Measurements from ENCODE around the gene MYBPHL.

MYBPHL gene, protein sequence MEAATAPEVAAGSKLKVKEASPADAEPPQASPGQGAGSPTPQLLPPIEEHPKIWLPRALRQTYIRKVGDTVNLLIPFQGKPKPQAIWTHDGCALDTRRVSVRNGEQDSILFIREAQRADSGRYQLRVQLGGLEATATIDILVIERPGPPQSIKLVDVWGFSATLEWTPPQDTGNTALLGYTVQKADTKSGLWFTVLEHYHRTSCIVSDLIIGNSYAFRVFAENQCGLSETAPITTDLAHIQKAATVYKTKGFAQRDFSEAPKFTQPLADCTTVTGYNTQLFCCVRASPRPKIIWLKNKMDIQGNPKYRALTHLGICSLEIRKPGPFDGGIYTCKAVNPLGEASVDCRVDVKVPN

DNA sequence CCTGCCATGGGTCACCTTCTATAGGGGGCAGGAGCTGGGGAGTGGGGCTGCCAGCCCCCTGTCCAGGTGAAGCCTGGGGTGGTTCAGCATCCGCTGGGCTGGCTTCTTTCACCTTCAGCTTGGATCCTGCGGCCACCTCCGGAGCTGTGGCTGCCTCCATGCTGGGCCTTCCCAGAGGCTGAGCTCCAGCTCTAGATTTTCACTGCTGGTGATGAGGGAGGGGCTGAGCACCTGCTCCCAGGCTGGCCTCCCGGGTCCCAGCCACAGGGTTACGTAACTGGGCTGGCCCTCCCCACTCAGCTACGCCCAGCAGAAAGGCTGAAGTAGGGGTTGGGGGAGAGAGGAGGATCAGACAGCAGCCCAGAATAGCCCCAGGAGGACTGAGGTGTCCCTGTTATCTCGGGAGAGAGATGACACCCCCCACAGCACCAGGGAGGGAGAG, at the start of gene MYBPHL:
Gene MYBPHL (minus strand): TSS at position 180 of the 442 bp plus-strand sequence. CDS start 20 bp downstream, at position 160.
- DNase-seq: no peak

DNA sequence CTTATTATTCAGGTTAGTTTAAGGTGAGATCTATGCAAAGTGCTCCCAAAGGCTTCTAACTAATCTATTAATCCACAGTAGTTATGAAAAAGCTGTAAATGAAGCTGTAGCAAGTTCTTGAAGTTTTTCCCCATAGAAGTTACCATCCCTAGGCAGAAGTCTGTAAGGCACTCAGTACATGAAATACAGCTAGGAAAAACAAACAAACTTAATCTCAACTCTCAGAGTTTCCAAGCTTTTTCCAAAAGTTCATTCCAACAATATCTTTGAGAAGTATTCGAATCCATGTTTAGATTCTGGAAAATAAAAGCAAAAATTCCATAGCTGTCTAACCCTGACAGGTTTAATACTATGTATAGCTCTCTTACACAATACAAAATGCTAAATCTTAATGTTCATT, 49.7 kb upstream of the MYBPHL start:
- no peak for DNase-seq

DNA sequence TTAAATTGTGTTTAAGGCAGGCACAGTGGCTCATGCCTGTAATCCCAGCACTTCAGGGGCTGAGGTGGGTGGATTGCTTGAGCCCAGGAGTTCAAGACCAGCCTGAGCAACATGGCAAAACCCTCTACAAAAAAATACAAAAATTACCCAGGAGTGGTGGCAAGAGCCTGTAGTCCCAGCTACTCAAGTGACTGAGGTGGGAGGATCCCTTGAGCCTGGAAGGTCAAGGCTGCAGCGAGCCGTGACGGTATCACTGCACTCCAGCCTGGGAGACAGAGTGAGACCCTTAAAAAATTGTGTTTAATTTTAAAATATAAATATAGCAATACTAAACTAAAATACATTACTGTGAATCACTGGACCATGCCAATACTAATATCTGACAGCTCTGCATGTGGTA, 48.1 kb upstream of the MYBPHL start:
- DNase-seq: no peak

DNA sequence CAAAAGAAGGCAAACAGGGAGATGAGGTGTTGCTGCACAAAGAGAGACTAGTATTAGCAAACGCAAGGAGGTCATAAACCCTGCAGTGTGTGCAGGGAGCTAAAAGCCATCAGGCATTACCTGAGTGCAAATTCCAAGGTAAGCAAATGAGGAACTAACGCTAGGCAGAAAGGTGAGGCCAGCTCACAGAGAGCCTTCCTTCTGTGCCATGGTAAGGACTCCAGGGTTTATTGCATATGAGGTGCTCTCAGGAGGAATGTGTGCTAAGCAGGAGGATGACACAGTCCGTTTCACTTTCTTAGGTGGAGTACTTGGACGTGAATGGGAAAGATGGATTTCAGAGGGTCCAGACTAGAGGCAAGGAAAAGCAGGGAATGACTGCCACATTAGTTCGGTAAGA, 44.6 kb upstream of the MYBPHL start:
- DNase-seq: no peak

DNA sequence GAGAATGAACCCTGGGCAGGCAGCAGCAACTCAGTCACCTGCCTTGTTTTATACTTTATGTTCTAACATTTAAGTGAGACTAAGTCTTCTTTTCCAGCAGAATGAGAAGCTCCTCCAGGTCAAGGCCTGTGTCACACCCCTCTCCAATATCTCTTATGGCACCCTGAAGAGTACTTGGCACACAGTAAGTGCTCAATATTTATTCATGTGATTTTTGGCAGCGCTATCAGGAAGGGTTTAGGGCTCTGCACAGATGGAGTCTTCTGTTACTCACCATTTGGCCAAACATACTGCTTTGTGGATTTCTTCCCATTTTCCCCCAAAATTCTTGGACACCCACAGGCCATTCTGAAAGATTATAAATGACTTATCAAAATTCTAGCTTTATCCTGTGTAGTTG, 43.8 kb upstream of the MYBPHL start:
- DNase-seq: no peak

DNA sequence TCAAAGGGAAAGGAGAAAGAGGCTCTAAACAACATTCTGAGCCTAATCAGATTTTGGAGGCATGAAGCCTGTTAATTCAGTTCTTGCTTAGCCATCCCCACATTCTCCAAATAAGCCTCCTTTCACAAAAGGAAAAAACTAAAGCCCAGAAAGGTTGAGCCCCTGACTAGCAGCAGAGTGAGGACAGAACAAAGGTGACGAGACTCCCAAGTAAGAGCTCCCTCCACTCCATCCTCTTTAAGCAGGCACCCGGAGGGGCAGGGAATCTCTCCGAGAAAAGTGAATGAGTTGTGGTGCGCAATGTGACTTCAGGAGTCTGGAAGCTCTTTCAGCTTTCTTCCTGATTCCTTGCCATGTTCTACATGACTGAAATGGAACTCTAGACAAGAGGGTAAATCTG, 43.4 kb upstream of the MYBPHL start:
- no peak for DNase-seq

DNA sequence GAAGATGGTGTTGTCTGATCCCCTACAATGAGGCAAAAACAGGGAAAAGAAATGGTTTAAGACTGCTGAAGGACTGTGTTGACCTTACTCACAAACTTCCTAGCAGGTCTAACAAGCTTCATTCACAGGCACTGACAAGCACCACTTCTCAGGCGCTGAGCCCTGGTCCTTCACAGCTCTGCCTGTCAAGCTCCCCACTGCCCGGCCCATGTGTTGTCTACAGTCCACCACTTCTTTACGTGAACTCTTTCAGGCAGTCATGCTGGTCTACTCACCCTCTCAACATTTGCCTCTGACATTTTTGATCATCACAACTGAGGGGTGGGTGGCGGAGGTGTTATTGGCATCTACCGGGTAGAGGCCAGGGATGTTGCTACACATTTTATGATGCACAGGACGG, 40.7 kb upstream of the MYBPHL start:
- no peak for DNase-seq

DNA sequence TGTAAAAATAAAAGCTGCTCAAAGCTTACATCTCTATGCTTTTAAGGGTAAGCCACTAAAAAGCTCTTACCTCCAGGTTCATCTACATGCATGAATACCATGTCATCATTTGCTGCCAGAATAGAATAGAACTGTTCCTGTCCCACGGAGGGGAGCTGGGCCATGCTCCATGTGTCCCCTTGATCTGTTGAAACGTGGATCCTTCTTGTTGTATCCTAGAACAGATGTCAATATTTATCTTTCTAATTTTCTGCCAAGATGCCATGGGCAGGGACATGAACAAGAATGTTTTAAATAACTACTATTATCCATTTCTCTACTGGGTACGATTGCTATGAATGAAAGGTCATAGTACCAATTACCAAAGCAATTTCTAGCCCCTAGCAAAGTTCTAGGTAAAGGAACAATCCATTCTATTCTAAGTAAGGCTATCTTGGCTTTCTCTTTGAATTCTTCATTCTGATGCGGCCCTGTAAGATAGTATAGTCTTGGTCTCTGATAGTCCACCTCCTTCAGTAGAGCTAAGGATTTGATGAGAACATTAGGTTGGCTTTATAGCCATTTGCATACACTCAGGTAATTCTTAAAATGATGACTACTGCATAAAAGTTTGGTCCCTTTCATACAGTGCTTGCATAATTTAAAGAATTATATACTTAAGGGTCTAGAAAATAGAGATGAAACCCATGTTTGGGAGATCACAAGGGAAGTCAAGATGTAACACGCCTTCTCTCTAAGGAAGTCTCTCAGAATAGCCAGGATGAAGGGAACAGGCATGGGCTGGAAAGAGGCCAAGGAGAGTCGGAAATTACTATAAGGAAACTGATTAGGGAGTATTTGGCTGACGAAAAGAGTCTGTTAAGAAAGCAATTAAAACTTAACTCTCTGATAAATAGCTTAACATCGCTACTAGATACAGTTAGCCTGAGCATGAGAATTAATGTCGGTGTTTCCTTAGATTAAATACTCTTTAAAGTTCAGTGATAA, 35.4 kb upstream of the MYBPHL start:
- no peak for DNase-seq

DNA sequence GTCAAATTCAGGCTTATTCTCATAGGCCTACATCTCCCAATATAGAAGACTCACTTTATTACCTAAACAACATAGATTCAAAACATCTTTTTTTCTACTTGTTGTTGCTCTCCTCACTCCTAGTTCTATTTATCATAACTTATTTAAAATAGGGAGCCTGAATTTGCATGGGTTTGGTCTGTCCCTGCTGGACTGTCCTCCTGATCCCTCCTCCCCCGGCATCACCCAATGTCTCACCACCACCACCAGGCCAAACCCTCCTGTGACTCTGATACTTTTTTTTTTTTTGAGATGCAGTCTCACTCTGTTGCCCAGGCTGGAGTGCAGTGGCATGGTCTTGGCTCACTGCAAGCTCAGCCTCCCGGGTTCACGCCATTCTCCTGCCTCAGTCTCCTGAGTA, 31.8 kb upstream of the MYBPHL start:
- no peak for DNase-seq

DNA sequence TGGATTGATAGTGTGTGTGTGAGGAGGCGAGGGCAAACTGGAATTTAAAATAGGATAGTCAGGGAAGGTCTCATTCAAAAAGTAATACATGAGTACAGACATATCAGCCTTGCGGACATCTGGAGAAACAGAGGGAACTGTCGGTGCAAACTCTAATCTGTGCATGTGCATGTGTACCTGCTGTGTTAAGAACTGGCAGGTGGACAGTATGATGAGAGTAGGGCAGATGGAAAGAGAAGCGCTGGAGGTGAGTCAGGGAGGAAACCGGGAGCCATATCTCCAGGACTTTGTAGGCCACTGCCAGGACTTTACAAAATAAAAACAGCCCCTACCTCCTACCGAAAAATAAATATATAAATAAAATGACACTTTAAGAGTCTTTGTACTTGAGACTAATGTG, 31.3 kb upstream of the MYBPHL start:
- DNase-seq: no peak

DNA sequence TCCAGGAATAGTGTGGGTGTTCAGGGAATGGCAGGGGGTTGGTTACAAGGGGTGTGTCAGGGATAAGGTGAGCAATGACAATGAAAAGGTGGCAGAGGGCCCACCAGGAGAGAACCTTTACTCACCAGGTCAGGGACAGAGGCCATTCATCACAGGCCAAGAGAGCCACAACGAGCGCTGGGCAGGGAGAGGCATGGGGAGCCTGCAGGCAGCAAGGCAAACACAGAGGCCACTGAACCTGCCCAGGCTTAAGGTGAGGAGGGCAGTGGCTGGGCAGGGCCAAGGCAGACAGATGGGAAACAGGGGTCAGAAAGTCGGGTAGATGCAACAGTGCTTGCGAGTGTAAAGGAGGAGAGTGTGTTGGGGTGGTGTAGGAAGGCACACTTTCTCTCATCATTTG, 28.3 kb upstream of the MYBPHL start:
- DNase-seq: no peak

DNA sequence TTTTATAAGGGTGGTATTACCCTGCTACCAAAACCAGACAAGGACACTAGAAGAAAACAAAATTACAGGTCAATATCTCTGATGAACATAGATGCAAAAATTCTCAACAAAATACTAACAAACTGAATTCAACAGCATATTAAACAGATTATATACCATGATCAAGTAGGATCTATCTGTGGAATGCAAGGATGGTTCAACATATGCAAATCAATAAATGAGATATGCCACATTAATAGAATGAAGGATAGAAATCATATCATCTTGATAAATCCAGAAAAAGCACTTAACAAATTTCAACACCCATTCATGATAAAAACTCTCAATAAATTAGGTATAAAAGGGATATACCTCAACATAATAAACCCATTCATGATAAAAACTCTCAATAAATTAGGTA, 24.3 kb upstream of the MYBPHL start:
- DNase-seq: no peak

DNA sequence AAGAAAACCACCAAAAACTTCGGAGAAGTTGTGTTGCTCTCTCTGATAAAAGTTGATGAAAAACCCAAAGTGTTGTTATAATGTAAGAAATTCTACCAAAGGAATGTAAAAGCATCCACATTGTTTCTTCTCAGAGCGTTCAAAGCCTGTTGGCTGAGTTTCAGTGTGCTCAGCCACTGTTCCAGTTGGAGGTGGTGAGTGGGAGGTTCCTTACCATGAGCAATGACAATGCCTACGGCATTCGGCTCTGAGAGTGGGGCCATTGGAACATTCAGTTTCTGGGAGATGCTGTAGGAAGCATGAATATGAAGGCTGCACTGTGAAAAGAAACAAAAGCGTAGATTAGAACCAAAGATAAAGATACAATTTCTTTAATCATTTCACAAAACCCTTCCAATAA, 20.5 kb upstream of the MYBPHL start:
- no peak for DNase-seq

DNA sequence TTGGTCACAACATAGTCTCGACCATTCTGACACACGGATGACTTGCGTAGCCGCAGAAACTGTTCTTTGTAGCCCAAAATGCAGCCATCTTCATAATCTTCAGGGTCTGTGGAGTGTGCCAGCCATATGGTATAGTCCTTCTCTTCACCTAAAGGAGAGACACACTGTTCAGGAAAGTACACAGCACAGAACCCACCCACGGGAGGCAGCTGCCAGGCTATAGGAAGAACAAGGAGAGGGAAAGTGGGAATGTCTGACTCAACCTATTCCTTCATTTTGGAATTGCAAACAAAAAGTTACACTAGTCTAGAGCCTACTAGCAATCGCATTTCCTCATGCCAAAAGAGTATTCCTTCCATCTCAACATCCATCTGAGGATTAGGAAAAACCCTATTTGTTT, 16.2 kb upstream of the MYBPHL start:
- DNase-seq: no peak

DNA sequence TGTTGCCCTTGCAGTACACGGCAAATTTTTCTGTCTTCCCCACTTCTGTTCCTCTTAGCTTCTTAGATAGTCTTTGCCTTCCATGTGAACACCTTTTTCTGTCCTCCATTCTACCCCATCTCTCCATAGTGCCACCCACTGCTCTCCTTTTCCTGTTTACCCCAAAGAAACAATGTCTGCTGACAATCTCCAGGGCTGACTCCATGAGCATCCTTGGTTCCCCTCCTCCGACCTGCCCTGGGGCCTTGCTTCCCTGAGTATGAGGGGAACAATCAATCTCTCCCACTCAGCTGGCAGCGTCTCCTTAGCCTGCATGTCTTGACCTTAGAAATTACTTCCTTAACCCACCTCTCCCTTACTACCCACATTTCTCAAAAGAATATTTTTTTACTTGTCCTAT, 12.3 kb upstream of the MYBPHL start:
- no peak for DNase-seq

DNA sequence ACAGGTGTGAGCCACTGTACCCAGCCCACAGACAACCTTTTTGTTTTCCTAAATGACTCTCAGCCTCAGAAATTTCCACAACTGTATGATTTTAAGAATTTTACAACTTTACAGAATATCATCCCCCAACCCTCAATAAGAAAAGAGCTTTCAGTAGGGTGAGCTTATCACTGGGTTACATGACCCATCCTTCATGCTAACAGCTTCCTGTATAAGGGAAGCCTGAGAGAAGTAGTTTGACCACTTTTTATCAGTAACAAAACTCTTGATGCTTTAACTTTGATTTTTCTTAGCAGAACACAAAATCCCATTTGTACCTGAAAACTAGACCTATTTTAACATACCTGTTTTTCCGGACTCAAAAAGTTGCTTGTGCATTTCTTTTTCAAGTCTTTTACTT, 9.7 kb upstream of the MYBPHL start:
- DNase-seq: no peak

DNA sequence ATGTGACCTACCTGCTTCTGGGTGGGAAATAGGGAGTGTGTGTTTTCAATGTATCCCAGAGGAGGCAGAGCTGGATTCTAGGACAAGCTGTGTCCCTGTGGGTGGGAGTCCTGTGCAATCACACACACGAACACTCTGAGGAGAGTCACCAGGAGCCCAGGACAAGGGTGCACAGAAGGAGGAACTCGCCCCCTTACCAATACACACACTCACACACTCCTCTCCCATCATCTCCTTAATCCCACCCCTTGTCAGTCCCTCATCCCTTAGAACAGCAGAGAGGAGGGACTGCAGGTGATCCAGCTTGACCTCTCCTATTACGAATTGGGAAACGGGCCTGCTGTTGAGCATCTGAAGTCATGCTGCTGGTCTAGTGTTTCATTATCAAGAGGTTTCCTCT, 8.5 kb upstream of the MYBPHL start:
- DNase-seq: no peak

DNA sequence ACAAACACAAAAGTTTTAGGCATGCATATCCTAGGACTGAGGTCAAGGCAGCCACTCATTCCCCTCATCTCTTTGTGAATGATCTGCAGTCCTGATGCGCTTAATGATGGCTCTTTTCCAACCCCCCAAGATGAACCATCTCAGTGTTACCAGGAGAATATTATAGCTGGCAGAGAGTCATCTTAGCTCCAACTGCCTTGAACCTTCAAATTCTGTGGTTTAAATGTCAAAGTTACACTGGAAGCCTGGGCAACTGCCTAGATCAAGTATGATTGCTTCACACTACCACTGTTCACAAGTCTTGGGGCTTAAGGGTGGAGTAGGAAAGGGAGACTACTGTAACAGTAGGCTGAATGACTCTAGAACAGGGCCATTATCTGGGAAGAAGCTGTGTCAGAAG, 8.0 kb upstream of the MYBPHL start:
- DNase-seq: no peak

DNA sequence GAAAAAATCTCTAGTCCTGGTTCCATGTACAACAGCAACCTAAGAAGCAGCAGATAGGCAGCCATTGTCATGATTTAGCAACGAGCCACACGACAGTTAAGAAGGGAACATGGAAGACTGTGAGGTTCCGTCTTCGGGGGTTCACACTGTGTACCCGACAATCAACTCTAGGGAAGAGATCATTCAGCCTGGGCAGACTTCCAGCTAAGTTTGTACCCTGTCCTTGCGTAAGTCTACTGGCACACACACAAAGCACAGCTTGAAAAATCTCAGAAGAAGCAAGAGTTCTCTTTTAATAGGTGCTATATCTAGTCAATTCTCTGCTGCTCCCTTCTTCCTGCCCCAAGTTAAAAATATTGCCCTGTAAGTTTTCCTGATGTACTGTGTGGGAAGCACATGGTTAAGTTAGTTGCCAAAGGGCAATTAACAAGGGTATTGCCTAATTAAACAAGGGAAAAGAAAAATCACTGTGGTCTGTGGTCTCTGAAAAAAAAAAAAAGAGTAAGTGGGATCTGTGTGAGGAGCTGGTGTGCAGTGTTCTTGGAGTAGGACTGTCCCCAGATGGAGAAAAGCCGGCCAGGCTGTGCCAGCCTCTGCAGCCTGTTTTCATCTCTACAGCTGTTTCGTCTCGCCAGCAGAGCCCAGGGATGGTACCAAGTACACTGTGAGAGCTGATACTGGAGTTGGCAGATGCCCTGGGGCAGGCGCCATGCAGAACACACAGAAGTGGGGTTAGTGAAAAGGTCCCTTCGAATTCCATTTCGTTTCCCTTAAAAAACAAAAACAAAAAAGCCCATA, 6.4 kb upstream of the MYBPHL start:
- DNase-seq: no peak

DNA sequence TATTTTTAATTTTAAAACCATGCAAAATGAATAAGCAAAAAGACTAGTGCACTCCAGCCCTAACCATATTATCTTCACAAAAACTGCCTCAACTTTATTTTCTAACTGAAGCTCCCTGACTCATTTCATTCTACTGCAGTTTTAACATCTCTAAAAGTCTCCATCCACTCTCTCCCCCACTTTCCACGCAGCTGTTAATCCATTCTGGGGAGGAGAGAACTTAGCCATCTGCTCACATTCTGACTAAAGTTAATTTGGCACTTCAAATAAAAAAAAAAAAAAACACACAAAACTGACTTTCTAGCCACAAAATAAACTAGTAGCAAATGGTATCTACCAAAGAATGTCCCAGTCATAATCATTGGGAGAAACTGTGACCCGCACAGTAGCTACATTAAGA, 5.4 kb upstream of the MYBPHL start:
- DNase-seq: no peak

DNA sequence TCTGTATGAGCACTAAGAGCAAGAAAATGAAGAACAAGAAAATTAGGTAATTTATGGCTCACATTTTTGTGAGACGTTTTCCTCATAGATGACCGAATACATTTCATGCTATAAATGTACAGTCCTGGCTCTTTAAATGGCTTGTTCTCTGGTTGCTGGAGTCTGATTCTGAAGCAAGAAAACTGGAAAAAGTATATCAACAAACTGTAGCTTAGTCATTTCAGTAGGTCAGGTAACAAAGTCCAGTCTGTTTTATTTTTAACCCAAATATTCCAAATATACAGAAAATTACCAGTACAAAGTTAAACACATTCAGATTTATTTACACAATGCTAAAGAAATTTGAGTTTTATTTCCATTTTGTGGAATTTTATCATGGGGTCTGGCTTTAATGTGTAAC, 2.5 kb upstream of the MYBPHL start:
- no peak for DNase-seq

DNA sequence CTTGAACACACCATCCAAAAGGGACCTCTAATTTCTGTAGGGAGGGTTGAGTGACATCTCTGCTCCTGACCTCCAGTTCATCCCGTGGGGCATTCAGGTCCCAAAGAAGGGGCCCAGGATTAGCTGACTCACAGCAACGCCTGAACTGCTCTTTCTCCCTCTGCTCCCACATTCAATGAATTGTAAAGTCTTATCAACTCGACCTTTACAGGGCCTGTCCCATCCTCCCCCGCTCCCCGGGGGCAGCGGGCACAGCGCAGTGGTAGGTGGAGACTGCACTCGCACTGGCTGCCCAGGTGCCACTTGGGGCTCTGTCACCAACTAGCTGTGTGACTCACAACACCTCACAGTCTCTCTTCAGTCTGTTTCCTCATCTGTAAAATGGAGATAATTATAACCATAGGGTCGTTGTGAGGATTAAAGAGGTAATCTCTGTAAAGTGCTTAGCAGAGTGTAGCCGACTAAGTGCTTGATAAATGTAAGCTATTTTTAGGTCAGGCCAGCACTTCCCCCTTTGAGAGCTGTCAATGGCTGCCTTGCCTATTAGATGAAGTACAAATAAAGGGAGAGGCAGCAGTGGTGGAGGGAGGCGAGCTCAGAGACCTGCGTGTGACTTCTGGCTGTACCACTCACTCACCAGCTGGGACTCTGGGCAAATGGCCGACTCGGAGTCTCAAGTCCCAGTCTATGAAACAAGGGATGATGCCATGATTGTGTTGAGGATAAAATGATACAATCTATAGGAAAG, 637 bp upstream of the MYBPHL start:
- DNase-seq: no peak

Data from GOT3 (cell line).